Measurements from ENCODE around the gene PCBP1. TPM values are rescaled to one million over a fixed set of nuclear protein-coding genes. Genes with fewer than 3 reads are reported as not detected.
A peak's percentile ranks its signal among the peaks of the same experiment; 100 is the strongest.

The PCBP1 gene
- total RNA-seq, result 100 to 1,000 TPM; 527 to 544 TPM

GRCh38 chr2:70086838-70087701, at the start of gene PCBP1:
PCBP1 (plus strand) TSS chr2:70087477; CDS start chr2:70087744, 267 bp downstream.
- Mint-ChIP-seq H3K4me3 (peak within 1 kb of the TSS; percentile 98), H3K36me3 (ENCODE audit: low read depth) (peaks cover 56% of the 10 kb centered on the region), H3K27me3 (no peaks in the 10 kb centered on the region), H3K27ac (peak within 1 kb of the TSS; percentile 100), H3K4me1 (peaks cover 56% of the 10 kb centered on the region), H3K9me3 (no peaks in the 10 kb centered on the region)
- ChIA-PET POLR2A (interaction anchor here (0.6 to 1.8 kb wide), 3 partner anchors 49 to 125 kb away, joined by 3 to 6 read pairs (median 3); no protein-coding TSS in a partner anchor), CTCF (interaction anchor here (0.5 to 1.7 kb wide), 5 partner anchors 17 to 162 kb away, joined by 3 to 4 read pairs (median 3); no protein-coding TSS in a partner anchor)
- peak; percentile 96 for DNase-seq

DNA sequence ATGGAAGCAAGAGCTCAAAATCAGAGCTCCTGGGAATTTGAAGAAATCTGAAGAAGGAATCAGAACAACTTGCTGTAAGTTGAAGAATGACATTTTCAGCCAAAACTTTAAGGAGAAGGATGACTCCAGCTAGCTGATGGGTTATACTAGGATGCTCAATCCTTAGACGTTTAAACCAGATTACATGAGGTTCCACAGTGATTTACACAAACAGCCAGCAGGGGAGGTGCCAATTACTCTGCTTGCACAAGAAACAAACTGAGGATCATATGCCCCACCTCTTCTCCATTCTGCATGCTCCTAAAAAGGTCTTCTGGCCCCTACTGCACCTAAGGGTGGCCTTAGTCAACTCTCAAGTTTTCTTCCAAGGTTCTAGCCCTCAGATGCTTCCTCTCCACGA, 47.9 kb upstream of the PCBP1 start:
- CTCF ChIA-PET, result interaction anchor here (0.6 to 0.7 kb wide), 2 partner anchors 14 to 181 kb away, joined by 3 to 4 read pairs; no protein-coding TSS in a partner anchor
- peaks cover 30% of the 10 kb centered on the region for H3K36me3 Mint-ChIP-seq (ENCODE audit: low read depth)
- POLR2A ChIA-PET, result no interaction called here

DNA sequence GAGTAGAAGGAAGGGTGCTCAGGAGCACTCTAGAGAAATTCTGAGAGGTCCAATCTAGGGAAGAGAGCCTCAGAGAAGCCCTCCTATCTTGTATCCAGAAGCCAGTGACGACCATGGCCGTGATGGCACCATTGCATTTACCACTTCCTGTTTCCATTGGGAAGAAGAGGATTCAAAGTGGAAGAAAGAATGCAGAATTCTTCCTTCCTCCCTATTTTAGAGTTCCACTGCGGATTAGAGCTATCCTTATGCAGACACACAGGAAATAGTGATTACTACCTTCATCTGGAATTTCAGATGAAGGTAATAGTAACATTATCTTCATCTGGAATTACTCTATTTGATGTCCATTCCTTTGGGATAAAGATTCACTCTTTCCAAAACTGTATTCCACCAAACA, 45.6 kb upstream of the PCBP1 start:
- ChIA-PET POLR2A (no interaction called here), CTCF (interaction anchor here (0.6 to 4.1 kb wide), 6 partner anchors 10 to 130 kb away, joined by 3 to 20 read pairs (median 4); no protein-coding TSS in a partner anchor)
- Mint-ChIP-seq H3K4me3 (no peak overlapping the region), H3K27ac (no peak overlapping the region), H3K4me1 (peaks cover 64% of the 10 kb centered on the region), H3K36me3 (ENCODE audit: low read depth) (peaks cover 42% of the 10 kb centered on the region), H3K27me3 (no peaks in the 10 kb centered on the region), H3K9me3 (peaks cover 6% of the 10 kb centered on the region)
- DNase-seq, result no peak

More for the DNA sequence above, 47.9 kb upstream of the PCBP1 start:
- H3K4me3 Mint-ChIP-seq, result no peak overlapping the region
- peaks cover 57% of the 10 kb centered on the region for H3K4me1 Mint-ChIP-seq
- peaks cover 6% of the 10 kb centered on the region for H3K9me3 Mint-ChIP-seq
- no peak for DNase-seq
- no peak overlapping the region for H3K27ac Mint-ChIP-seq
- H3K27me3 Mint-ChIP-seq, result no peaks in the 10 kb centered on the region

- no peak for DNase-seq
- Mint-ChIP-seq H3K4me1 (peaks cover 68% of the 10 kb centered on the region), H3K4me3 (no peak overlapping the region), H3K27me3 (no peaks in the 10 kb centered on the region), H3K27ac (peak overlapping the region; percentile 38), H3K9me3 (peaks cover 6% of the 10 kb centered on the region), H3K36me3 (ENCODE audit: low read depth) (peaks cover 46% of the 10 kb centered on the region)
- POLR2A ChIA-PET, result no interaction called here
- CTCF ChIA-PET, result interaction anchor here (0.7 to 4.1 kb wide), 6 partner anchors 9 to 130 kb away, joined by 3 to 20 read pairs (median 4); no protein-coding TSS in a partner anchor
Measured at GRCh38 chr2:70042246-70042645, 45.0 kb upstream of the PCBP1 start.

- Mint-ChIP-seq H3K4me3 (peak overlapping the region; percentile 45), H3K27me3 (no peaks in the 10 kb centered on the region), H3K36me3 (ENCODE audit: low read depth) (peaks cover 49% of the 10 kb centered on the region), H3K4me1 (peaks cover 68% of the 10 kb centered on the region), H3K9me3 (peaks cover 6% of the 10 kb centered on the region), H3K27ac (peak overlapping the region; percentile 90)
- POLR2A ChIA-PET, result interaction anchor here (0.5 to 0.8 kb wide), 2 partner anchors 28 to 119 kb away, joined by 3 read pairs; no protein-coding TSS in a partner anchor
- peak; percentile 71 for DNase-seq
- CTCF ChIA-PET, result interaction anchor here (0.8 to 4.1 kb wide), 9 partner anchors 10 to 98 kb away, joined by 3 to 20 read pairs (median 5); no protein-coding TSS in a partner anchor
Measured at GRCh38 chr2:70043252-70043875, 43.9 kb upstream of the PCBP1 start.

DNA sequence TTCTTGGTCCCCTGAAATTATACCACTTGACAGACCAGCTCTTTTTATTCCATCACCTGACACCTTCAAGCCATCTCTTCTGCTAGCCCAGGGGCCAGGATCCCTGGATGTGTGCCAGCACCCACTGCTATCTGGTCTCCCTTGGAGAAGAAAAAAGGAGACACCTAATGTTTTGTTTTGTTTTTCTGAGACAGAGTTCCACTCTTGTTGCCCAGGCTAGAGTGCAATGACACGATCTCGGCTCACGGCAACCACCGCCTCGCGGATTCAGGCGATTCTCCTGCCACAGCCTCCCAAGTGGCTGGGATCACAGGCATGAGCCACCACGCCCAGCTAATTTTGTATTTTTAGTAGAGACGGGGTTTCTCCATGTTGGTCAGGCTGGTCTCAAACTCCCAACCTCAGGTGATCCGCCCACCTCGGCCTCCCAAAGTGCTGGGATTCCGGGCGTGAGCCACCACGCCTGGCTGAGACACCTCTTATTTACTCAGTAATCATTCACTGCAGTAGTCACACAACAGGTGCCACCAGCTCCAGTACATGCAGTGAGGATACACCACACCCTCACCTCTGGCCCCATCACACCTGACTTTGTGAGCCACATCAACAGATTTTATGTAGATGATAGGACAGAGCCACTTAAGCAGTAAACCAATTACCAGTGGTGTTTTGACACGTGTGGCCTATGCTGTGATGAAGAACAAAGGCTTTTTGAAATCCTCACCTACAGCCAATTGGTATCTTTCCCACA, 42.8 kb upstream of the PCBP1 start:
- Mint-ChIP-seq H3K4me1 (peaks cover 69% of the 10 kb centered on the region), H3K27ac (peak overlapping the region; percentile 90), H3K36me3 (ENCODE audit: low read depth) (peaks cover 56% of the 10 kb centered on the region), H3K27me3 (no peaks in the 10 kb centered on the region), H3K4me3 (peak overlapping the region; percentile 45), H3K9me3 (peaks cover 3% of the 10 kb centered on the region)
- ChIA-PET CTCF (interaction anchor here (0.8 to 4.1 kb wide), 11 partner anchors 10 to 98 kb away, joined by 3 to 20 read pairs (median 5); no protein-coding TSS in a partner anchor), POLR2A (no interaction called here)
- DNase-seq, result peak; percentile 7

- ChIA-PET POLR2A (no interaction called here), CTCF (interaction anchor here (0.6 to 4.1 kb wide), 10 partner anchors 13 to 97 kb away, joined by 3 to 20 read pairs (median 4); no protein-coding TSS in a partner anchor)
- peaks cover 64% of the 10 kb centered on the region for H3K4me1 Mint-ChIP-seq
- H3K36me3 Mint-ChIP-seq (ENCODE audit: low read depth), result peaks cover 57% of the 10 kb centered on the region
- no peak overlapping the region for H3K4me3 Mint-ChIP-seq
- H3K9me3 Mint-ChIP-seq, result peaks cover 3% of the 10 kb centered on the region
- peak overlapping the region; percentile 31 for H3K27ac Mint-ChIP-seq
- H3K27me3 Mint-ChIP-seq, result no peaks in the 10 kb centered on the region
- no peak for DNase-seq
Measured at GRCh38 chr2:70045405-70045804, 41.9 kb upstream of the PCBP1 start.

DNA sequence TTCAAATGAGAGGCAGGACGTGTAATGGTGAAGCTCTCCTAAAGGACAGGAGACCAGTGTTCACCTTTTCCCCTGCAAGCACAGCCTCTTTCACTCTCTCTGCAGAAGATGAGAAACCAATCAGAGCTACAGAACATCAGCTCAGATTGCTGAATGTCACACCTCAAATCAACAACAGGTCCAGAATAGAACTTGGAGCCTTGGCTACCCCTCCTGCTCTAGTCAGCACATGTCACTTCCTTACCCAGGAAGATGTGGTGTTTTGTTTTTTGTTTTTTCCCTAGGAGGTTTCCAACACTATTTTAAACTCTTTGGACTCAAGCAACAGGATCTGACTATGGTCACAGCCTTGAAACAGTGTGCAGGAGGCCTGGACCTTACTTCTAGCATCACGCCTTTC, 41.3 kb upstream of the PCBP1 start:
- Mint-ChIP-seq H3K4me1 (peaks cover 64% of the 10 kb centered on the region), H3K4me3 (no peak overlapping the region), H3K36me3 (ENCODE audit: low read depth) (peaks cover 59% of the 10 kb centered on the region), H3K9me3 (peaks cover 3% of the 10 kb centered on the region), H3K27me3 (no peaks in the 10 kb centered on the region), H3K27ac (peak overlapping the region; percentile 57)
- no peak for DNase-seq
- ChIA-PET CTCF (interaction anchor here (0.6 to 4.1 kb wide), 10 partner anchors 14 to 97 kb away, joined by 3 to 20 read pairs (median 4); no protein-coding TSS in a partner anchor), POLR2A (no interaction called here)

- H3K4me1 Mint-ChIP-seq, result peaks cover 59% of the 10 kb centered on the region
- H3K36me3 Mint-ChIP-seq (ENCODE audit: low read depth), result peaks cover 59% of the 10 kb centered on the region
- no peak for DNase-seq
- CTCF ChIA-PET, result interaction anchor here (1.0 to 1.7 kb wide), 3 partner anchors 17 to 39 kb away, joined by 3 to 8 read pairs (median 3); no protein-coding TSS in a partner anchor
- peak overlapping the region; percentile 57 for H3K27ac Mint-ChIP-seq
- no peaks in the 10 kb centered on the region for H3K27me3 Mint-ChIP-seq
- no peak overlapping the region for H3K4me3 Mint-ChIP-seq
- peaks cover 1% of the 10 kb centered on the region for H3K9me3 Mint-ChIP-seq
- POLR2A ChIA-PET, result no interaction called here
Measured at GRCh38 chr2:70046534-70046933, 40.7 kb upstream of the PCBP1 start.

DNA sequence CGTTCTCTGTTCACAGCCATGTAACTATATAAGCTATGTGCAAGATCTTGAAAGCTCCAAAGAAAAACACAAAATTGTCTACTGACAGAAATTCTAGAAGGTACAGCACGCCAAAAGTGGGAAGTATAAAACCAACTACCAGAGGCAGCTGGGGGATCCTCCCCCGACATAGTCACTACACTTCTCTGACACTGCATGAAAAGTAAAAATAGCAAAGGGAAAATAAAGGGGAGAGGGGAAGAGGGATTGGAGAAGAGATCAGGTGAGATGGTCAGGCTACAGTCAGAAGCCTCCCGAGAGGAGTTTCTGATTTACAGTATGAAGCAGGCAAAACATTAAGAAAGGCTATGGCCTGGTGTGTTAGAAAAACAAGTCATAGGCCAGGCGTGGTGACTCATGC, 39.8 kb upstream of the PCBP1 start:
- H3K9me3 Mint-ChIP-seq, result no peaks in the 10 kb centered on the region
- H3K27me3 Mint-ChIP-seq, result no peaks in the 10 kb centered on the region
- ChIA-PET CTCF (interaction anchor here (0.7 to 1.0 kb wide), 4 partner anchors 10 to 21 kb away, joined by 3 read pairs; no protein-coding TSS in a partner anchor), POLR2A (no interaction called here)
- DNase-seq, result no peak
- no peak overlapping the region for H3K27ac Mint-ChIP-seq
- H3K4me1 Mint-ChIP-seq, result peaks cover 52% of the 10 kb centered on the region
- peaks cover 61% of the 10 kb centered on the region for H3K36me3 Mint-ChIP-seq (ENCODE audit: low read depth)
- no peak overlapping the region for H3K4me3 Mint-ChIP-seq

GRCh38 chr2:70049255-70049654, 38.0 kb upstream of the PCBP1 start:
- H3K4me3 Mint-ChIP-seq, result no peak overlapping the region
- peaks cover 66% of the 10 kb centered on the region for H3K36me3 Mint-ChIP-seq (ENCODE audit: low read depth)
- POLR2A ChIA-PET, result no interaction called here
- no peaks in the 10 kb centered on the region for H3K9me3 Mint-ChIP-seq
- H3K4me1 Mint-ChIP-seq, result peaks cover 34% of the 10 kb centered on the region
- H3K27ac Mint-ChIP-seq, result peak overlapping the region; percentile 4
- DNase-seq, result no peak
- no peaks in the 10 kb centered on the region for H3K27me3 Mint-ChIP-seq
- CTCF ChIA-PET, result interaction anchor here (1.0 to 2.0 kb wide), 3 partner anchors 12 to 19 kb away, joined by 3 to 5 read pairs (median 5); no protein-coding TSS in a partner anchor

All from activated CD4-positive, alpha-beta T cell treated with anti-CD3 and anti-CD28 coated beads, Interleukin-2, amount 10 ng/mL, durations not matched to agents 7 days and 5 days (primary cell).